ENCODE results near the gene EML6.

GRCh38 chr2:54839461-54840255, 116.2 kb downstream of the EML6 start:
- TF ChIP-seq REST (IDR thresholded peaks at IDR 0.05; ENCODE audit: low read depth, low read length) (no peak), CTCF (IDR thresholded peaks at IDR 0.05) (no peak), FOXJ3 (CRISPR knock-in tag; IDR thresholded peaks at IDR 0.05) (no peak), EP300 (IDR thresholded peaks at IDR 0.05; ENCODE audit: borderline replicate concordance in 1 of 2, low read depth in 1 of 2, low read length in 1 of 2) (no peak), POLR2AphosphoS5 (IDR thresholded peaks at IDR 0.05; ENCODE audit: low read depth, low read length) (no peak), RAD21 (IDR thresholded peaks at IDR 0.05; ENCODE audit: low read length) (no peak), NRF1 (IDR thresholded peaks at IDR 0.05; ENCODE audit: low read depth, low read length) (no peak), GATA2 (CRISPR knock-in tag; IDR thresholded peaks at IDR 0.05) (no peak), MXI1 (IDR thresholded peaks at IDR 0.05; ENCODE audit: low read depth, low read length) (no peak), FOXM1 (IDR thresholded peaks at IDR 0.05; ENCODE audit: low read depth) (no peak), USF1 (IDR thresholded peaks at IDR 0.05; ENCODE audit: borderline replicate concordance, low read depth) (no peak), MAX (IDR thresholded peaks at IDR 0.05; ENCODE audit: low read depth) (no peak)

All from SK-N-SH (cell line).